ENCODE data around the gene SCAP. TPM values are rescaled to one million over a fixed set of nuclear protein-coding genes. Genes with fewer than 3 reads are reported as not detected.
"Not testable (repeated sequence)": the region's sequence is repeated elsewhere in the genome, so short reads cannot be mapped to it uniquely, and the experiment has no call there.

Gene SCAP
- total and polyA plus RNA-seq, 7 donors = 18.9 to 47.5 (median 34.7) TPM

- Histone ChIP-seq H3K36me3 (ENCODE audit: insufficient read depth in 1 of 2, low read depth in 1 of 2) (no peaks in the 10 kb centered on the region), H3K4me3 (no peak overlapping the region), H3K27me3 (ENCODE audit: insufficient read depth in 3 of 3, low read length in 2 of 3) (no peaks in the 10 kb centered on the region), H3K27ac (peak overlapping the region; percentile 100), H3K4me1 (peaks cover 26% of the 10 kb centered on the region), H3K9me3 (no peaks in the 10 kb centered on the region)
- TF ChIP-seq CTCF (IDR thresholded peaks at IDR 0.05) = no peak
- ATAC-seq = no peak
- DNase-seq = no peak
- intact Hi-C loops (cut with DNase I) = no loop called here
Observed at GRCh38 chr3:47378869-47379268, 96.9 kb downstream of the SCAP start.

GRCh38 chr3:47377186-47377585 is 98.6 kb downstream of the SCAP start:
- H3K27me3 ChIP-seq (ENCODE audit: insufficient read depth in 3 of 3, low read length in 2 of 3) = no peaks in the 10 kb centered on the region
- no peaks in the 10 kb centered on the region for H3K36me3 ChIP-seq (ENCODE audit: insufficient read depth in 1 of 2, low read depth in 1 of 2)
- ATAC-seq = no peak
- no peak for TF ChIP-seq CTCF (IDR thresholded peaks at IDR 0.05)
- intact Hi-C loops (cut with DNase I) = no loop called here
- no peak for DNase-seq
- 68 to 92% (median 87%) methylated on average over 2 of the region's 2 CpGs for WGBS, 3 donors
- H3K27ac ChIP-seq = no peak overlapping the region
- no peak overlapping the region for H3K4me3 ChIP-seq
- peaks cover 17% of the 10 kb centered on the region for H3K4me1 ChIP-seq
- H3K9me3 ChIP-seq = no peaks in the 10 kb centered on the region

GRCh38 chr3:47376393-47376792 is 99.3 kb downstream of the SCAP start:
- DNase-seq (no peak), ATAC-seq (no peak)
- Histone ChIP-seq H3K36me3 (ENCODE audit: insufficient read depth in 1 of 2, low read depth in 1 of 2) (no peaks in the 10 kb centered on the region), H3K27me3 (ENCODE audit: insufficient read depth in 3 of 3, low read length in 2 of 3) (no peaks in the 10 kb centered on the region), H3K4me1 (peaks cover 13% of the 10 kb centered on the region), H3K4me3 (no peak overlapping the region), H3K27ac (no peak overlapping the region), H3K9me3 (no peaks in the 10 kb centered on the region)
- WGBS, 3 donors = 76 to 81% (median 76%) methylated on average over 3 of the region's 3 CpGs
- no peak for TF ChIP-seq CTCF (IDR thresholded peaks at IDR 0.05)
- intact Hi-C loops (cut with DNase I) = no loop called here

- Histone ChIP-seq H3K4me1 (peaks cover 10% of the 10 kb centered on the region), H3K27ac (no peak overlapping the region), H3K4me3 (no peak overlapping the region), H3K9me3 (no peaks in the 10 kb centered on the region), H3K27me3 (ENCODE audit: insufficient read depth in 3 of 3, low read length in 2 of 3) (no peaks in the 10 kb centered on the region), H3K36me3 (ENCODE audit: insufficient read depth in 1 of 2, low read depth in 1 of 2) (no peaks in the 10 kb centered on the region)
- no peak for ATAC-seq
- intact Hi-C loops (cut with DNase I) = no loop called here
- TF ChIP-seq CTCF (IDR thresholded peaks at IDR 0.05) = no peak
- no peak for DNase-seq
Observed at GRCh38 chr3:47374587-47374986, 101.2 kb downstream of the SCAP start.

- peak in 2 of 4 donors; percentile 30 to 48 for ATAC-seq
- intact Hi-C loops (cut with DNase I) = no loop called here
Observed at GRCh38 chr3:47370887-47371697, 104.6 kb downstream of the SCAP start.

GRCh38 chr3:47370020-47370419 is 105.7 kb downstream of the SCAP start:
- H3K4me3 ChIP-seq; H3K27me3 ChIP-seq (ENCODE audit: insufficient read depth in 3 of 3, low read length in 2 of 3); H3K4me1 ChIP-seq; H3K36me3 ChIP-seq (ENCODE audit: insufficient read depth in 1 of 2, low read depth in 1 of 2); H3K27ac ChIP-seq; intact Hi-C loops (cut with DNase I); H3K9me3 ChIP-seq; ATAC-seq; DNase-seq: not testable (repeated sequence)
- 87 to 92% (median 91%) methylated on average over 8 of the region's 8 CpGs for WGBS, 3 donors

More at GRCh38 chr3:47370887-47371697, 104.6 kb downstream of the SCAP start:
- WGBS, 3 donors = 30 to 35% (median 31%) methylated on average over 13 of the region's 13 CpGs
- DNase-seq = no peak
- peaks cover 3% of the 10 kb centered on the region for H3K4me1 ChIP-seq
- H3K27me3 ChIP-seq (ENCODE audit: insufficient read depth in 3 of 3, low read length in 2 of 3) = no peaks in the 10 kb centered on the region
- H3K9me3 ChIP-seq = no peaks in the 10 kb centered on the region
- H3K36me3 ChIP-seq (ENCODE audit: insufficient read depth in 1 of 2, low read depth in 1 of 2) = no peaks in the 10 kb centered on the region
- H3K27ac ChIP-seq = no peak overlapping the region
- no peak overlapping the region for H3K4me3 ChIP-seq
- peak; percentile 19 for TF ChIP-seq CTCF (IDR thresholded peaks at IDR 0.05)
